Left cardiac atrium (tissue), 4 donors: ENCODE results near the gene GNA12. TPM values are rescaled to one million over a fixed set of nuclear protein-coding genes. Genes with fewer than 3 reads are reported as not detected.
"Not testable (repeated sequence)": the region's sequence is repeated elsewhere in the genome, so short reads cannot be mapped to it uniquely, and the experiment has no call there.

Source experiments
- ATAC-seq, 2 donors: fragments of 200-7000 bp; cut with Tn5 transposase; one replicate each; pipeline ENCODE4 v1.9.1; 2020; ENCODE audit warnings: mild to moderate bottlenecking in 2 of 2, moderate library complexity in 2 of 2
- DNase-seq: peaks from one replicate; pipeline ENCODE4 v3.0.0-alpha.2; 2020
- intact Hi-C, 2 donors: fragments of 100-400 bp; cut with DNase I; formaldehyde crosslinking; loops; one replicate each; pipeline versions ENCODE4 v1.14.1 to v1.15.1; 2022 to 2023
- total RNA-seq, 2 donors: library from RNA; stranded (reverse); fragmentation: NEBNext Ultra II Directional; extraction: Animal tissue kit (Norgen Biotek cat#: 25700); gene quantifications; one replicate each; pipeline ENCODE4 v1.2.1, GENCODE V29; 2021
- donor health status: DM: no; HTN: yes; CAD: no.
- donor health status: DM: no; HTN: yes; CAD: no; lungs with severe emphysema.
- donor health status: DM: yes; HTN: yes; CAD: no.
- donor health status: Dilated cardiomyopathy.

Gene GNA12
- total RNA-seq, 2 donors from 2014 or later = 47.4 to 52.2 TPM

DNA sequence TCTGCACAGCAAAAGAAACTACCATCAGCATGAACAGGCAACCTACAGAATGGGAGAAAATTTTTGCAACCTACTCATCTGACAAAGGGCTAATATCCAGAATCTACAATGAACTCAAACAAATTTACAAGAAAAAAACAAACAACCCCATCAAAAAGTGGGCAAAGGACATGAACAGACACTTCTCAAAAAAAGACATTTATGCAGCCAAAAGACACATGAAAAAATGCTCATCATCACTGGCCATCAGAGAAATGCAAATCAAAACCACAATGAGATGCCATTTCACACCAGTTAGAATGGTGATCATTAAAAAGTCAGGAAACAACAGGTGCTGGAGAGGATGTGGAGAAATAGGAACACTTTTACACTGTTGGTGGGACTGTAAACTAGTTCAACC is 95.4 kb downstream of the GNA12 start:
- ATAC-seq, intact Hi-C loops: not testable (repeated sequence)

GRCh38 chr7:2743523-2744185 is 100.5 kb downstream of the GNA12 start:
- DNase-seq, intact Hi-C loops, ATAC-seq: not testable (repeated sequence)

More for the DNA sequence above, 95.4 kb downstream of the GNA12 start:
- not testable (repeated sequence) for DNase-seq

DNA sequence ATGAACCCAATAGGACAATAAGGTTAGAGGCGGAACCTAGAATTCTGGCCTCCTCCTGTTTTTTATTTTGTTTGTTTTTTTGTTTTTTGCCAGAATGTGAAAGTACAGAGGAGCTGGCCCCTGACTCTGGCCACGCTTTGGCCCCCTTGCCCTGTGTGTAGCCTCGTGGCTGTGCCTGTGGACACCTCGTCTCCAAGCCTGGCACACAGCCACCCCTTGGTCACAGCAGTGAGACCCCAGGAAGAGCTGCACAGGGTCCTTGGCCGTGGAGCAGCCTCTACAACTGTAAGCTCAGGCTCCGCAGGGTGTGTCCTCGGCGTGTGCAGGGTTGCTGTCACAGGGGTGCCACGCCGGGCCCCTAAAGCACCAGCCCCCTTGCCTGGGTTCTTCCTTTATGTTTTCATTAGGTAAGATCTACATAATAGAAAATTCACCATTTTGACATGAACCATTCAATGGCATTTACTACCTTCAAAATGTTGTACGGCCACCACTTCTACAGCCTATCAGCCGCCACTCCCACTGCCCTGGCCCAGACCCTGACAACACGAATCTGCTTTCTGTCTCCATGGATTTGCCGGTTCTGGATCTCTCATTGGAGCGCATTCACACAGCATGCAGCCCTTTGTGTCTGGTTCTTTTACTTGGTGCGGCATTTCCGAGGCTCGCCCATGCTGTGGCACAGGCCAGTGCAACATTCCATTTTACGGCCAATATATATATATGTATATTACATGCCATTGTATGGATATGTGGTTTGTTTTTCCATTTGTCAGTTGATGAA is 105.2 kb downstream of the GNA12 start:
- intact Hi-C loops = no loop called here
- DNase-seq = no peak
- no peak for ATAC-seq

GRCh38 chr7:2737771-2738540 is 106.2 kb downstream of the GNA12 start:
- intact Hi-C loops = no loop called here
- ATAC-seq = peak; percentile 7 to 39
- DNase-seq = peak; percentile 67

- intact Hi-C loops, ATAC-seq, DNase-seq: not testable (repeated sequence)
Observed at GRCh38 chr7:2737005-2737743, 106.9 kb downstream of the GNA12 start.

DNA sequence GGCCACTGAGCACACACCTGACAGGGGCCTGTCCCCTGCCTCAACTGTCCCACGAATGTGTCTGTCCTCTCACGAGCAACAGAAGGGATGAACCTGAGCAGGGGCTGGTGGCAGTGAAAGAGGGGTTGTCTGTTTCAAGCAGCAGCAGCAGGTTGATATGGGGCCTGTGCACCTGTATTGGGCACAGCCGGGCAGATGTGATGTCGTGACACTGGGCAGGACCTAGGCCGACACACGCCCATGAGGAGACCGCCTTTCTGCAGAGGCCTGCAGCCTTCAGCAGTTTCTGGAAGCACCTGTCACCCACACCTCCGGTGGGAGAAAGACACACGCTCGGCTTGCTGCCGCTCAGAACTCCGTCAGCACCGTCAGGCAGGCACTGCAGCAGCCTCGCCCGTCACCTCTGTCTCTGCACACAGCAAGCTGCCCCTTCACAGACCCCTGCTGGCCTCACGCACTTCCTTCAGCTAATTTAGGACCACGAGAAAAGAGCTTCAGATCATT is 107.6 kb downstream of the GNA12 start:
- intact Hi-C loops = no loop called here
- no peak for DNase-seq
- no peak for ATAC-seq

DNA sequence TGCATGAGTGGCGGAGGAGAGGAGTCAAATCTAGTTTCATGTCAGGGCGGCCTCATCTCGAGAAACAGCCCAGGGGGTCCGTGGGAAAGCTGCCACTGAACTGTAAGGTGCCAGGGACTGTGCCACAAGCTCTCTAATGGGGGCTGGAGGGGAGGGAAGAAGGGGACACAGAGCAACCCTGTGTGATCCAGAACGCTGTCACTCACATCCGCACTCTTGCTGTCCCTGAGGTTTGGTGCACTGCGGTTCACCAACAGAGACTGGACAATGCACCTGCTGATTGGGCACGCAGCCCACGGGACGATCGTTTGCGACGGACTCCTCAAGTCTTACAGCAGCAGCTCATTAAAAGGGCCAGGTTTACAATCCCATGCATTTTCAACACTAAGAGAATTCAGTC is 108.4 kb downstream of the GNA12 start:
- DNase-seq (no peak), ATAC-seq (no peak)
- intact Hi-C loops = no loop called here

DNA sequence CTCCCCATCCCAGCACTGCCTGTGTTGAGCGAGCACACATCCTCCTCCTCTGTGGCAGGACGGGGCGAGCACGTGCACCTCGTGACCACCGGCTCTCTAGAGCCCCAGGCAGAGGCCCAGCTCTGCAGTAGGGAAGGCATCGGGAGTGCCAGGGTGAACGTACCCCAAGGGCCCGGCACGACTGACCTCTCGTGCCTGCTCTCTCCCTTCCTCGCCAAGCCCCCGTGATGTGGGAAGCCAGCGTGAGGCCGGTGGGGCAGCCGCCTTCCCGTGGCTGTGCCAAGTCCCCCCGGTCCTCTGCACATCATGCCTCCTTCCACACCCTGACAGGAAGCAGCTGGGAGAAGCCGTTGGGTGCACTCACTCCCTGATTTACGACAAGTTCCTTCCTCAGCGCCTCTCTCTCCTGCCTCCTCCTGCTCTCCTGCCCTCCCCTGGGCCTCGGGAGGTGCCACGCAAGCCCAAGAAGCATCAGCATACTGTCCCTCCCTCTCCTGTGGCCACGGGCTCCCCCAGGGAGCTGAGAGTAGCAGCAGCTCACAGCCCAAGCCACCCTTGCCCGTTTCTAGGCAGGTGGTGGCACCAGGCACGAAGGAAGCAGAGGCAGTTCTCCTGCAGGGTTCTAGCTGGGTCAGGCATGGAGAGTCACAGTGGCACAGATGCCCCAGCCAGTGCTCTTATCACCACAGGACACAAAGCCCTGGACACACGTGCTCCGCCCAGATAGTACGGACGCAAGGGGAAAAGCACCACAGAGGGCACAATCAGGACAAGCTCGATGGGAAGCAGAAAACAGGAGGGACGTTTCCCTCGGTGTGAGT is 109.1 kb downstream of the GNA12 start:
- intact Hi-C loops = no loop called here
- ATAC-seq = peak; percentile 51 to 56
- peak; percentile 59 for DNase-seq

- ATAC-seq (no peak), DNase-seq (no peak)
- intact Hi-C loops = no loop called here
Observed at GRCh38 chr7:2734084-2734686, 109.9 kb downstream of the GNA12 start.

- intact Hi-C loops = no loop called here
Observed at GRCh38 chr7:2732959-2733584, 111.0 kb downstream of the GNA12 start.

GRCh38 chr7:2732388-2732787 is 111.7 kb downstream of the GNA12 start:
- intact Hi-C loops = no loop called here
- no peak for DNase-seq

More at GRCh38 chr7:2732959-2733584, 111.0 kb downstream of the GNA12 start:
- ATAC-seq (peak; percentile 54 to 75), DNase-seq (peak; percentile 77)

GRCh38 chr7:2730846-2731770 is 113.0 kb downstream of the GNA12 start:
- ATAC-seq (no peak), DNase-seq (no peak)
- intact Hi-C loops = no loop called here

More at GRCh38 chr7:2732388-2732787, 111.7 kb downstream of the GNA12 start:
- ATAC-seq = no peak

- ATAC-seq (peak in 1 of 2 donors; percentile 25), DNase-seq (no peak)
- intact Hi-C loops = no loop called here
Observed at GRCh38 chr7:2729893-2730716, 114.0 kb downstream of the GNA12 start.

GRCh38 chr7:2729031-2729892 is 114.8 kb downstream of the GNA12 start:
- DNase-seq = peak; percentile 52
- ATAC-seq = peak; percentile 14 to 46
- intact Hi-C loops = no loop called here
